HG02623 (cell line): ENCODE results near the gene RNGTT.
"Not testable (repeated sequence)": the region's sequence is repeated elsewhere in the genome, so short reads cannot be mapped to it uniquely, and the experiment has no call there.

Experiments
- ATAC-seq: cut with Tn5 transposase; IDR thresholded peaks from one replicate; pipeline ENCODE4 v1.9.1; 2021; ENCODE audit warnings: moderate library complexity; ENCODE audit not compliant: unreplicated experiment

Gene RNGTT

DNA sequence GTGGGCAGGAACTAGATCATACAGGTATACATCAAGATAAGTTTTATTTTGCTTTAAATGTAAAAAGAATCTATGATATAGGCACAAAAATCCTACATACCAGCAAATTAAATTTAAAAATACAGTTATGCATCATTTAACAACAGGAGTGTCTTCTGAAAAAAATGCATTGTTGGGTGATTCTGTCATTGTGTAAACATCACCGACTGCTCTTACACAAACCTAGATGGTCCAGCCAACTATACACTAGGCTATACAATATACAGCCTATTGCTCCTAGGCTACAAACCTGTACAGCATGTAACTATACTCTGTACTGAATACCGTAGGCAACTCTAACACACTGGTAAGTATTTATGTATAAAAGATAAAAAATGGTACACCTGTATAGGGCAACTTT is 139.4 kb downstream of the RNGTT start:
- ATAC-seq, result no peak

DNA sequence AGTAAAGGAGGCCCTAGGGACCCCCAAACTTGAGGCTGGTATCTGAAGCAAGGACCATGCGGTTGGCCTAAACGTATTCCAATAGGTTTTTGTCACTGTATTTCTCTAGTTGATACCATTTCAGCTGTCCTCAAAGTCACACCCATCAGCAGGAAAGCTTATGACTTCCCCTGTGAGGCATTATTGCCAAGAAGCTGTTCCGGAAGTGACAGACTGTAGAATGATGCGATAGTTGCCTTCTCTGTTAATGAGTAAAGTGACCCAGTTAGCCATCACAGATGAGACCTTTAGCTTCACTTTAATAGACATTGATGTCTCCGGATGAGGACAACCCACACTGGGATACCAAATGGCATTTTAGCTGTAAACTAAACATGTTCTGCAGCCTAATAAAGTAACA is 147.9 kb downstream of the RNGTT start:
- ATAC-seq, result no peak

DNA sequence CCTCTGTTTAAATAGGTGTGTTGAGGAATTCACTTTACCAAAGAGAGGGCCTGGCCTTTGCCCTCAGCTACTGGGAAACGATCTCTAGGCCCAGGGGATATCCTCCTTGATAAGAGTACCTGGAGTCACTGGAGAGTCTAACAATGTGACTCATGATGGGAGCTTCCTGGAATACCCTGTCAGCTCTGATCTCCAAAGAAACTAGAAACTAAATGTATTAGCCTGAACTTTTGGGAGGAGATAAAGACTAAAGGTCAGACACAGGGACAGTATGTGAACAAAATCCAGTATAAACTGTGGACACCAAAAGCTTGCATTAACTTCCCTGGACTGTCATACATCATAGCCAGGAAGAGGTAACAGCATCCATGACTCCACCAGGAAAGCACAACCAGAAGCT is 148.5 kb downstream of the RNGTT start:
- no peak for ATAC-seq

DNA sequence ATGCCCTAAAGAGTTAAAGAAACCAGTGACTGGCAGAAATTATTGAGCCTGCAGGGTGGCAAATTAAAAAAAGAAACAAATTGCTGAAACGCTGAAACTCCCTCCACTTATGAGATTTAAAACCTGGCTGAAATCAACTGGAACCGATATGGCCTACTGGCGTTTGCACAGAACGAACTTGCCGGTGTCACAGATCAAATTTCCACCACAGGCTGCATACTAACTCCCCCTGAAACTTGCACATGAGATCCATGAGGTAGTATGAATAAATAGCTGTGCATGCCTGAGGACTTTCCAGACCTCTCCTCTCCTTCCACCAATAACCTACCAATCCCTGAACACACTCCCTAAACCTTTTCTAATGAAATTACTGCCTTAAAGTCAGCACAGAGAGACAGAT is 150.4 kb downstream of the RNGTT start:
- no peak for ATAC-seq

DNA sequence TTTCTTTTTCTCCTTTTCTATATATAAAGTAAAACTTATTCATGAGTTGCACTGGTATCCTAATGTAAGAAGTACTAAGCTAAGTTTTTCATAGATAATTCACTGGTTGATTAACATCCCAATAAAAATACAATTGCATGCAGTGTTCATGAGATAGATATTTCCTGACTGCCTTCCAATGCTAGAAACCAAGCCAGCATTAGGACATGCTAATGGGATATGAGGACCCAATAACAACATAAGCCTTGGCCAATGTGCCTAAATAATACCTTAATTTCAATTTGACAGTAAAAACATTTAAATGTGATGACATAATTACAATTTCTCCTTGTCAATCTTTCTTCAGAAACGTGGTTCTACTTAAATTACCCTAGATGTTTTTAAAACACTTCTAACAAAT is 152.7 kb downstream of the RNGTT start:
- no peak for ATAC-seq

DNA sequence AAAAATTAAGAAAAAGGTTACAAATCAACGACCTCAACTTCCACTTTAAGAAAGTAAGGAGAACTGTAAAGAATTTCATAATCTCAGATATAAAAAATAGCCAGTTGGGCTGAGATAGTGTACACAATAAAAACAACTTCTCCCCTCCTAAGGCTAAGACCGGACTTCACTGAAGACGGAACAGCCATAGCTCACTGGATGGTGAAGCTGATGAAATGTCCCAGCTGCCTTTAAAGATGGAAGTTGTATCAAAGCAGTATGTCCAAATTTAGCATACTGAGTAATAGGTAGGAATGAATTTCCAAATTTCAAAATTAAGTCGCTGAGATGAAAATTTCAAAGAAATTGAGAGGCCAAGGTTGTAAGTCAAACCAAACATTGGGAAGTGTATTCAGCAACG is 153.3 kb downstream of the RNGTT start:
- ATAC-seq, result no peak

DNA sequence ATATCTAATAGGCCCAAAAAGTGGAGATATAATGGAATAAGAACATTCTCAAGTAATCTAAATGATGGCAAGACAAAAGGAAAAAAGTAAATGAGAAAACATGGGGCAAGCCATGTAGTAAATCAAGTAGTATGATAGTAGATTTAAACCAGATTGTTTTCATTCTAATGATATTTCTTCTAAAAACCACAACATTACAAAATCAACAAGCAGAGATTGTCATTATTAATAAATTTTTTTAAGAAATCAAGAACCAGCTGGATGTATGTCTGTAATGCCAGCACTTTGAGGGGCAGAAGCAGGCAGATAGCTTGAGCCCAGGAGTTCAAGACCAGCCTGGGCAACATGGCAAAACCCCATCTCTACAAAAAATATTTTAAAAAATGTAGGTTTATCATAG is 155.0 kb downstream of the RNGTT start:
- no peak for ATAC-seq

DNA sequence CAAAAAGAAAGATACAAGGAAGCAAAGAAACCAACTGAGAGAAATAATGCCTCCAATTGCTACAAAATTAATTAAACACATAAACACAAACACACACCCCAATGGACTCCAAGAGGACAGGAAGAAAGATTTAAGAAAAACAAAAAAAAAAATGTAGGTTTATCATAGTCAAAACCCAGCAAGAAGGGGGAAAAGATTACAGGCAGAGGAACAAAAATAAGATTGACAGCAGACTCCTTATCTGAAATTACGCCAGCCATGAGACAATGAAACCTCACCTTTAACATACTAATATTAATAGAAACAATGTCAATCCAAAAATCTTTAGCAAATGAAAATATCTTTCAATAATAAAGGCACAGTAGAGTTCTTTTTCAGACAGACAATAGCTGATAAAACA is 155.8 kb downstream of the RNGTT start:
- no peak for ATAC-seq

DNA sequence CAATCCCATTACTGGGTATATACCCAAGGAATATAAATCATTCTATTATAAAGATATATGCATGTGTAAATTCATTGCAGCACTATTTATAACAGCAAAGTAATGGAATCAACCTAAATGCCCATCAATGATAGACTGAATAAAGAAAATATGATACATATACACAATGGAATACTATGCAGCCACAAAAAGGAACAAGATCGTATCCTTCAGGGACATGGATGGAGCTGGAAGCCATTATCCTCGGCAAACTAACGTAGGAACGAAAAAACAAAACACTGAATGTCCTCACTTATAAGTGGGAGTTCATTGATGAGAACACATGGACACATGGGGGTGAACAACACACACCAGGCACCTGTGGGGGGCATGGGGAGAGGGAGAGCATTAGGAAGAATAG is 156.7 kb downstream of the RNGTT start:
- no peak for ATAC-seq

DNA sequence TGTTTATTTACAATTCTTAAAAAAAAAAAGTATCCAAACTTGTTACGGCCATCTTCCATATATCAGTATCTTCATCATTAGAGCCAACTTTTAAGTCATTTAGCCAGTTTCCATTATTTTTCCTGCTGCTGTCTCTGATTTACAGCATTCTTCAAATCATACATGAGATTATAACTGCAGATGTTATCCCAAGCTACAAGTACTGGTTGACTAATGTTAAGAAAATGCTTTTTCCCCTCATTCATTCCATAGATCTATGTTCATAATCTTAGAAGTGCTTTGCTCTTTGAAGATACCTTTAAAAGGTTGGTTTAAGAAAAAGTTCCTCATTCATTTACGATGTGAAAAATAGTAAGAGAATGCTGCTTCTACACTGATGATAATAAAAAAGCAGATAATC is 158.7 kb downstream of the RNGTT start:
- ATAC-seq, result no peak

DNA sequence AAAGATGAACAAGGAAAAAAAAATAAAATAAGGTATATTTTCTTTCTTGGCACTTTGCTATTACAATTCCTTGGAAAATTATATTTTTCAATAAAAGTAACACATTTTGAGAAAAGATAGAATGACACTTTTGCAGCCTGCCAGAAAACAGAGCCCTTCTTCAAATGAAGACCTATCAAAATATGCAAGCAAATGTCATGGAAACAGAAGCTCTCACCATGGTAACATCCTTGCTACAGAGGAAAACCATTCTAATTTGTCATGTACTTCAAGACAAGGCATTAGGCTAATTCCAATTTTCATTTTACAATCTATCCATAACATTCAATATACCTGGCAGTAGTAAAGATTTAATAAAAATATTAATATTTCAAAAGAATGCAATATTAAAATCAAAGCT is 177.9 kb downstream of the RNGTT start:
- no peak for ATAC-seq

DNA sequence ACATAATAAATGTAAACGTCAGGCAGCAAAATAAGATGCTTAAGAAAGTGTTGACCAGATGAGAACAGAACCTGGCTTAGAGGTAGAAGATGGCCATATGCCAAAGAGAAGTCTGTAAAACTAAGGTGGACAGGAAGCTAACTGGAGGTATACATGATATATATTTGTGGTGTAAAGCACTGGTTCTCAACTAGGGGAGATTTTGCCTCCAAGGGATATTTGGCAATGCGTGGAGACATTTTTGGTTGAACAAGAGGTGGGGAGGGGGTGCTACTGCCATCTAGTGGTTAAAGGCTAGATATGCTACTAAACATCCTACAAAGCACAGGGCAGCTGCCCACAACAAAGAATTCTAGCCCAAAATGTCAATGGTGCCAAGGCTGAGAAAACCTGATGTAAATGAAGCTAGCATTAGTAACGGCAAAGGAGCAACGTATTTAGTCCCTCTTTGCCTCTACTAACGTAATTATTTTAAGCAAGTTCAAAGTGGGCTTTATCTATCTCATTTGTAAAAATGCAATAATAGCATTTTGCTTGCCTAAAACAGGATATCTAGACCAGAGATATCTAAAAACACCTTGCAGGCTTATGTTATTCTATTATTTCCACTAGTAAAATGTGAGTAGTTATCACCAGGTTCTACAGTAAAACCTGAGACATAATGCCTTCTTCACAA is 182.6 kb downstream of the RNGTT start:
- no peak for ATAC-seq

DNA sequence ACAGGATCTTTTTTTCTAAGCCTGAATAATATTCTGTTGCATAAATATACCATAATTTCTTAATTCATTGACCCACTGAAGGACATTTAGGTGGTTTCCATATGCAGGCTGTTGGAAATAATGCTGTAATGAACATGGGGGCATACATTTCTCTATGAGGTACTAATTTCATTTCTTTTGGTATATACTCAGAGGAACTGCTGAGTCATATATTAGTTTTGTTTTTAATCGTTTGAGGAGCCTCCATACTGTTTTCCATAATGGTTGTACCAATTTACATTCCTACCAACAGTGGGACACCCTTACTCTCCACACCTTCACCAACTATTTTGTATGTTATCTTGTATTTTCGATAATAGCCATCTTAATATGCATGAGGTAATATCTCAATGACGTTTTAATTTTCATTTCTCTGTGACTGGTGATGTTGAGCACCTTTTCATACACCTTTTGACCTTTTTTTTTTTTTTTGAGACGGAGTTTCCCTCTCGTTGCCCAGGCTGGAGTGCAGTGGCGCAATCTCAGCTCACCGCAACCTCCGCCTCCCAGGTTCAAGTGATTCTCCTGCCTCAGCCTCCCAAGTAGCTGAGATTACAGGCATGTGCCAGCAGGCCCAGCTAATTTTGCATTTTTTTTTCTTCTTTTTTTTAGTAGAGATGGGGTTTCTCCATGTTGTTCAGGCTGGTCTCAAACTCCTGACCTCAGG is 187.4 kb downstream of the RNGTT start:
- ATAC-seq, result no peak

DNA sequence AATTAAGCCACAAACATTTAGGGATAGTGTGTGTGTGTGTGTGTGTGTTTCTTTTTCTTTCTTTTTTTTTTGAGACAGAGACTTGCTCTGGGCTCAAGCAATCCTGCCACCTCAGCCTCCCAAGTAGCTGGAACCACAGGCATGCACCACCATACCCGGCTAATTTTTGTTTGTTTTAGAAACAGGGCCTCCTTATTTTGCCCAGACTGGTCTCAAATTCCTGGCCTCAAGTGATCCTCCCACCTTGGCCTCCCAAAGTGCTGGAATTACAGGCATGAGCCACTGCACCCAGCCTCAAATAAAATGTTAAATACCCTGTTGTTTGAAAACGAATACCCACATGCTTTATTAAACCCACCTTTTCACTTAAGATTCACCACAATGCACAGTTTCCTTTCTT is 195.3 kb downstream of the RNGTT start:
- ATAC-seq, result not testable (repeated sequence)

DNA sequence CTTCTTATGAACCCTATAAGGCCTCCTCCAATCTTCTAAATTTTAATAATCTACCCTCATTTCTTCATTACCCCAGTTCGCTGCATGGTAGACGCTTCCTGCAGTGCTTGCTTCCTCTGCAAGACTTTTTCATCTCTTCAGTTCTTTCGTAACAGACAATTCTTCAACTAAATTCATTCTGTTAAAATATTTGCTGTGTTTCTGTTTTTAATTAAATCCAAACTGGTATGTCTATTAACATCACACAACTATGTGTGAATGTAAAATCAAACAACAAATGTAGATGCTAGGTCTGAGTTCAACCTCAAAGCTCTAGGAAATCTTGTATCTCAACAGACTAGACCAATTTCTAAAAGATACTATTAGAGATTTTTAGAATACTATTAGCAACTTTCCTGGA is 199.3 kb downstream of the RNGTT start:
- no peak for ATAC-seq

DNA sequence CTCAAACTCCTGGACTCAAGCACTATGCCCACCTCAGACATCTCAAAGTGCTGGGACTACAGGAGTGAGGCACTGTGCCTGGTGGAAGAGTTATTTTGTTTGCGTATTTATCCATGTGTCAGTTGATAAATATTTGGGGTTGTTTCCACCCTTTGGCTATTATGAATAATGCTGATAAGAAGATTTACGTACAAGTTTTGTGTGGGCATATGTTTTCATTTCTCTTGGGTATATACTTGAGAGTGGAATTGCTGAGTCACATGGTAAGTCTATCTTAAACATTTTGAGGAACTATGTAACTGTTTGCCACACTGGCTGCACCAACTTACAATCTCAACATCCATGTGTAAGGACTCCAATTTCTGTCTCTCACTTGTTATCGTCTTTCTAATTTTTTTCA is 200.3 kb downstream of the RNGTT start:
- no peak for ATAC-seq

DNA sequence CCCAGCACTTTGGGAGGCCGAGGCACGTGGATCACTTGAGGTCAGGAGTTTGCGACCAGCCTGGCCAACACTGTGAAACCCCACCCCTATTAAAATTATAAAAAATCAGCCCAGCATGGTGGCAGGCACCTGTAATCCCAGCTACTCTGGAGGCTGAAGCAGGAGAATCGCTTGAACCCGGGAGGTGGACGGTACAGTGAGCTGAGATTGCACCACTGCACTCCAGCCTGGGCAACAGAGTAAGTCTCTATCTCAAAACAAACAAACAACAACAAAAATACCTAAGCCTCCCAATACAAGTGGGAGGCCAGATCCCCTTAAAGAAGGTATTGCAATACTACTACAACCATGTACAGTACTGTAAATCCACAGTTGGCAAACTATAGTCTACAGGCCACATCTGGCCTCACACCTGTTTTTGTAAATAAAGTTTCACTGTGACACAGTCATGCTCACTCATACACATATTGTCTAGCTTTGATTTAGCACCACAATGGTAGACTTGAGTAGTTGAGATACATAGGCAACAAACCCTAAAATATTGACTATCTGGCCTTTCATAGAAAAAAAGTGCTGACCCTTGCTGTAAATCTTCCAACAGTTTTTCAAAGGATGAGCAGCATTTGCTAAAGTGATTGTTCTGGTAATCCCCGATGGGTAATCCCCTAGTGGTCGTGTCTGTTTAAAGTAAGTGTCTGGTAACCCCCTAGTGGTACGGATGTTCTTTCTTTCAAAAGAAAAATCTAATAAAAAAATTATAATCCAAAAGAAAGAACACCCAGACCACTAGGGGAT is 202.0 kb downstream of the RNGTT start:
- ATAC-seq, result peak; percentile 69

DNA sequence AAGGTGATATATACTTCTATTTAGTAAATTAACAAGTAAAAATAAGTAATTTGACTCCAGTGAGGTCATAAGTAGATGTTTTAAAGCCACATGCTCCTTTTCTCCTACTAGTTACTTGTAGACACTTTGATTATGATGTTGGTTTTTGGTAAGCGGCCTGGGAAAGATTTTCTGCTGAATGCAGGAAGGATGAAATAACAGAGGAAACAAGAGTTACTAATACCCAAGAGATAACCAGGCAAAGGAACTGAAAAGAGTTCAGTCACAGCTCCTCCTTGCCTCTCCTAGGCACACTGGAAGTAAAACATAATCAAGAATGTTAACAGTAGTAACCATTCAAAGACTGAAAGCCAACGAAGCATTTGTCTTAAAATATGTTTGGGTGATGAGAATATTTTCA is 203.3 kb downstream of the RNGTT start:
- ATAC-seq, result no peak

DNA sequence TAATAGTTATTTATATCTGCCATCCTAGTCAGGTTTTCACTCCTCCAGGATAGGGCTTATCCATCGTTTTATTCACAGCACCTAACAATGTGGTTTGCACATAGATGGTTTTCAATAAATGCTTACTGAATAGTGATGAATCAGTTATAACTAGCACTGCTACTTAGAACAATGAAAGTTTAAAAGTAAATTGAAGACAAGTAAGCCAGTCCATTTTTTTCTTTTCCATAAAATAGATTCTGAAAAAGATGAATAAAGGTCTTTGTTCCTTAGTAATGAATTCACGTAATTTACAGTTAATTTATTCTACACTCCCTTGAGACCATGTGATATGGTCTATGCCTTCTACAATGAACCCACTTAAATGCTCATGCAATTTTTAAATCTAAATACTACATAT is 212.5 kb downstream of the RNGTT start:
- ATAC-seq, result no peak

DNA sequence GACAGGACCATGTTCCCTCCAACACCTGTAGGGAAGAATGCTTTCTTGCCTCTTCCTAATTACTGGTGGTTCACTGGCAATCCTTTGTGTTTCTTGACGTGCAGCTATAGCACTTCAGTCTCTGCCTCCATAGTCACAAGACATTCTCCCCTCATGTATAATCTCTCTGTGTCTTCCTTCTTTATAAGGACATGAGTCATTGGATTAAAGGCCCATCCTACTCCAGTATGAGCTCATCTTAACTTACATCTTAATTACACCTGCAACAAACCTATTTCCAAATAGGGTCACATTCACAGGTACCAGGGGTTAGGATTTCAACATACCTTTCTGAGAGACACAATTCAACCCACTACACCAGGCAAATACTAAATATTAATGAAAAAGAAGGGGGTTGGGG is 213.6 kb downstream of the RNGTT start:
- ATAC-seq, result no peak

DNA sequence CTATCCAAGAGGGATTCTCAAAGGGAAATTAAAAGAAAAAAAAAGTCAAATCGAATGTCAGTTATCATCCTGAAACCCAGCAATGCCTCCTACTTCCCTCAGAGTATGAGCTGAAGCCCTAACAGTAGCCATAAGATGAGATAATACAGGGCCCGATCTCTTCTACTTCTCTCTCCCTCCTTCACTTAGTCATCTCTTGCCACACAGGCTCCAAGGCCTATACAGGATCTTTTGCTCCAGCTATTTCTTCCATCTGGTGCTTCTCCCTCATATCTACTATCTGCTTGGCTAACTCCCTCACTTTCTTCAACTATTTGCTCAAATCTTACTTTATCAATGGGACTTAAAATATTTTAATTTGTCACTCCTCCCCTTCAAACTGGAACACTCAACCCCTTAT is 215.3 kb downstream of the RNGTT start:
- no peak for ATAC-seq

DNA sequence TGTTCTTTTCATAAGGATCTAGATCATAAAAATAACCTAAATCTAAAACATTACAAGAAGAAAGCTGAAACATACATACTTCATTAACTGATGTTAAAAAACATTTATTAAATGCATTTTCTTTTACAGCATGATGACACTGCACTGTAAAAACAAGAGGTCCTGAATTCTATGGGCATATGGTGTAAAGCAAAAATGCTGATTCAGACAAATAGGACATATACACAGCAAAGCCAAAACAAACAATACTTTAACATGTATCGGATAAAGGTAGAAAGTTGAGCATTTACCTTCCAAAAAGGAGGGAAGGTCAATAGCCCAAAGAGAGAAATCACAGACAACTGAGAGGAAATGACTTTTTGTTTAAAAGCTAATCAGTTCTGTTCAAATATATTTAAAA is 221.5 kb downstream of the RNGTT start:
- ATAC-seq, result no peak
